H9 (cell line): ENCODE measurements around the gene TCF7L2. TPM values are rescaled to one million over a fixed set of nuclear protein-coding genes. Genes with fewer than 3 reads are reported as not detected.
A peak's percentile ranks its signal among the peaks of the same experiment; 100 is the strongest.

ENCODE experiments used
- DNase-seq: peaks from one replicate; pipeline ENCODE4 v3.0.0-alpha.2; 2017
- H2AFZ ChIP-seq: one replicate; pipeline ENCODE4 v1.6.1; 2013; ENCODE audit warnings: mild to moderate bottlenecking, low read length, control low read depth, moderate library complexity
- H2AK5ac ChIP-seq: 2 replicates; pipeline ENCODE4 v1.6.1; 2013; ENCODE audit warnings: low read length, control low read depth, mixed read lengths; ENCODE audit not compliant: insufficient read length
- H2BK120ac ChIP-seq: one replicate; pipeline ENCODE4 v1.6.1; 2013; ENCODE audit warnings: low read depth, mild to moderate bottlenecking, low read length, control low read depth, inconsistent platforms; ENCODE audit not compliant: poor library complexity, severe bottlenecking
- H2BK12ac ChIP-seq: 2 replicates; pipeline ENCODE4 v1.6.1; 2013; ENCODE audit warnings: low read length, control low read depth, mixed read lengths, low read depth; ENCODE audit not compliant: insufficient read length
- H2BK15ac ChIP-seq: 2 replicates; pipeline ENCODE4 v1.6.1; 2013; ENCODE audit warnings: low read depth, low read length, control low read depth
- H2BK20ac ChIP-seq: one replicate; pipeline ENCODE4 v1.6.1; 2013; ENCODE audit warnings: low read depth, mild to moderate bottlenecking, low read length, control low read depth, inconsistent platforms; ENCODE audit not compliant: poor library complexity, severe bottlenecking
- H2BK5ac ChIP-seq: 2 replicates; pipeline ENCODE4 v1.6.1; 2013; ENCODE audit warnings: low read length, control low read depth, mixed read lengths; ENCODE audit not compliant: insufficient read length
- H3K14ac ChIP-seq: 2 replicates; pipeline ENCODE4 v1.6.1; 2013; ENCODE audit warnings: low read length, control low read depth; ENCODE audit not compliant: insufficient read depth
- H3K18ac ChIP-seq: 2 replicates; pipeline ENCODE4 v1.6.1; 2013; ENCODE audit warnings: low read depth, mild to moderate bottlenecking, mixed read lengths, low read length, control low read depth; ENCODE audit not compliant: insufficient read length
- H3K23ac ChIP-seq: 2 replicates; pipeline ENCODE4 v1.6.1; 2013; ENCODE audit warnings: low read length, control low read depth, mixed read lengths, low read depth; ENCODE audit not compliant: insufficient read length
- H3K23me2 ChIP-seq: 2 replicates; pipeline ENCODE4 v1.6.1; 2013; ENCODE audit warnings: low read depth, mild to moderate bottlenecking, mixed read lengths, low read length, control low read depth; ENCODE audit not compliant: insufficient read length, poor library complexity, severe bottlenecking
- H3K27ac ChIP-seq: 2 replicates; pipeline ENCODE4 v1.5.1; 2013; ENCODE audit warnings: low read length, control low read depth, mixed read lengths, low read depth; ENCODE audit not compliant: insufficient read length
- H3K27me3 ChIP-seq: 2 replicates; pipeline ENCODE4 v1.6.1; 2013; ENCODE audit warnings: low read length, control low read depth, inconsistent platforms; ENCODE audit not compliant: insufficient read depth
- H3K4ac ChIP-seq: 2 replicates; pipeline ENCODE4 v1.6.1; 2013; ENCODE audit warnings: low read depth, mild to moderate bottlenecking, control low read depth, inconsistent platforms, low read length, moderate library complexity
- H3K4me1 ChIP-seq: 2 replicates; pipeline ENCODE4 v1.6.1; 2013; ENCODE audit warnings: low read length, control low read depth, inconsistent platforms; ENCODE audit not compliant: insufficient read depth
- H3K4me2 ChIP-seq: 2 replicates; pipeline ENCODE4 v1.6.1; 2013; ENCODE audit warnings: low read length, control low read depth, mixed read lengths; ENCODE audit not compliant: insufficient read length, insufficient read depth
- H3K56ac ChIP-seq: 2 replicates; pipeline ENCODE4 v1.6.1; 2013; ENCODE audit warnings: low read depth, mild to moderate bottlenecking, mixed read lengths, low read length, control low read depth; ENCODE audit not compliant: insufficient read length
- H3K79me1 ChIP-seq: 2 replicates; pipeline ENCODE4 v1.6.1; 2013; ENCODE audit warnings: low read depth, mild to moderate bottlenecking, moderate library complexity, low read length, control low read depth, inconsistent platforms; ENCODE audit not compliant: insufficient read depth, poor library complexity, severe bottlenecking
- H3K79me2 ChIP-seq: 2 replicates; pipeline ENCODE4 v1.6.1; 2013; ENCODE audit warnings: low read length, control low read depth, inconsistent platforms; ENCODE audit not compliant: insufficient read depth
- H3K9ac ChIP-seq: 2 replicates; pipeline ENCODE4 v1.6.1; 2013; ENCODE audit warnings: low read length, control low read depth, mixed read lengths; ENCODE audit not compliant: insufficient read length; ENCODE audit errors: extremely low read depth
- H3K9me3 ChIP-seq: one replicate; pipeline ENCODE4 v1.6.1; 2013; ENCODE audit warnings: low read depth, low read length, inconsistent platforms; ENCODE audit not compliant: control insufficient read depth
- H3T11ph ChIP-seq: one replicate; pipeline ENCODE4 v1.6.1; 2013; ENCODE audit warnings: mild to moderate bottlenecking, low read length, control low read depth, inconsistent platforms
- H4K20me1 ChIP-seq: one replicate; pipeline ENCODE4 v1.6.1; 2013; ENCODE audit not compliant: control insufficient read depth, insufficient read length, insufficient read depth
- H4K5ac ChIP-seq: 2 replicates; pipeline ENCODE4 v1.6.1; 2013; ENCODE audit warnings: low read depth, mild to moderate bottlenecking, mixed read lengths, low read length, control low read depth; ENCODE audit not compliant: insufficient read length
- H4K8ac ChIP-seq: replicated peaks from 2 replicates; pipeline ENCODE4 v1.6.1; 2013; ENCODE audit warnings: low read length, control low read depth, mixed read lengths, low read depth; ENCODE audit not compliant: insufficient read length
- H4K91ac ChIP-seq: 2 replicates; pipeline ENCODE4 v1.6.1; 2013; ENCODE audit warnings: low read depth, mild to moderate bottlenecking, moderate library complexity, mixed read lengths, low read length, control low read depth; ENCODE audit not compliant: insufficient read length
- H3K27ac Mint-ChIP-seq, 3 experiments: 2 replicates in 2 of 3; 3 replicates in 1 of 3; pipeline ENCODE4 v1.8.0; 2020 to 2021; ENCODE audit warnings: mixed read lengths in 3 of 3, mild to moderate bottlenecking in 1 of 3, moderate library complexity in 1 of 3
- H3K27me3 Mint-ChIP-seq: 2 replicates; pipeline ENCODE4 v1.8.0; 2021; ENCODE audit warnings: low read depth, mild to moderate bottlenecking, moderate library complexity, mixed read lengths
- H3K36me3 Mint-ChIP-seq, 3 experiments: 2 replicates in 2 of 3; 3 replicates in 1 of 3; pipeline ENCODE4 v1.8.0; 2020 to 2021; ENCODE audit warnings: low read depth in 3 of 3, mixed read lengths in 3 of 3; ENCODE audit not compliant: insufficient read depth in 1 of 3
- H3K4me1 Mint-ChIP-seq, 2 experiments: 2 replicates each; pipeline ENCODE4 v1.8.0; 2020; ENCODE audit warnings: mixed read lengths in 2 of 2
- H3K4me3 Mint-ChIP-seq, 2 experiments: 2 replicates in 1 of 2; 3 replicates in 1 of 2; pipeline ENCODE4 v1.8.0; 2020 to 2021; ENCODE audit warnings: mild to moderate bottlenecking in 2 of 2, mixed read lengths in 2 of 2, moderate library complexity in 1 of 2
- H3K9me3 Mint-ChIP-seq, 2 experiments: 2 replicates in 1 of 2; 3 replicates in 1 of 2; pipeline ENCODE4 v1.8.0; 2020; ENCODE audit warnings: mild to moderate bottlenecking in 2 of 2, mixed read lengths in 2 of 2, moderate library complexity in 1 of 2
- total RNA-seq: library from RNA; stranded (reverse); gene quantifications from 2 replicates; pipeline ENCODE4 v1.2.1, GENCODE V29; 2021
- TF ChIP-seq, protein P1 (sequence below): fragments of 200-600 bp; sonication (generic); conservative IDR thresholded peaks from 3 replicates; pipeline ENCODE4 v1.8.0; 2021; ENCODE audit warnings: antibody characterized with exemption, mild to moderate bottlenecking

TCF7L2 gene
- total RNA-seq, 1 experiment from 2014 or later = 71.1 TPM

DNA sequence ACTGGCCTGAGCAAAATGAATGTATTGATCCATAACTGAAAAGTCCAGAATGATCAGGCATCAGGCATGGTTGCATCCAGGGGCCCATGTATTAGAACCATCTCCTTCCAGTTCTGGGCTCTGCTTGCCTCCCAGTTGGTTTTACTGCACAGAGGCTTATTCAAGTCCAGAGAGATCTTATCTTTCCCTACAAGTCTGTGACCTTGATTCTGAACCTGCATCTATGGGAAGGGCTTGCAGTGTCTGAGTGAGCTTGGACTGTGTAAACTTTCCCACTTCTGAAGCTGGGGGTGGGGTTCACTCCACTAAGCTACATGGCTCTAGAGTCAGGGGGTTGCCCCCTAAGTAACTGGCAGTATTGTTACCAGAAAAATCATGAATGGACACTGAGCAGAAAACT, 136.2 kb downstream of the TCF7L2 start:
- Histone ChIP-seq H3K4me2 (no peak overlapping the region), H2BK120ac (no peak overlapping the region), H3K27me3 (no peaks in the 10 kb centered on the region), H2AK5ac (no peak overlapping the region), H4K91ac (no peak overlapping the region), H3K9ac (no peak overlapping the region), H2BK15ac (no peak overlapping the region), H4K20me1 (no peaks in the 10 kb centered on the region), H3K4ac (no peak overlapping the region), H2BK12ac (no peak overlapping the region), H2AFZ (no peak overlapping the region), H3T11ph (no peak overlapping the region), H3K23me2 (no peaks in the 10 kb centered on the region), H2BK5ac (no peak overlapping the region), H2BK20ac (no peak overlapping the region), H3K9me3 (no peaks in the 10 kb centered on the region), H3K4me1 (peaks cover 6% of the 10 kb centered on the region; the same call in 1 of the 2 replicates), H3K56ac (no peak overlapping the region), H3K14ac (no peak overlapping the region), H3K23ac (no peak overlapping the region), H3K79me1 (peaks cover 19% of the 10 kb centered on the region), H3K79me2 (peaks cover 9% of the 10 kb centered on the region; the same call in 1 of the 2 replicates), H3K27ac (no peak overlapping the region), H4K8ac (no peak overlapping the region), H3K18ac (no peak overlapping the region), H4K5ac (no peak overlapping the region)
- peak overlapping the region in 2 of 3 experiments; percentile 50 to 72; a peak in 4 of 7 replicates for H3K27ac Mint-ChIP-seq
- H3K27me3 Mint-ChIP-seq = no peaks in the 10 kb centered on the region
- peaks cover 13 to 50% (median 45%) of the 10 kb centered on the region in 3 experiments for H3K36me3 Mint-ChIP-seq
- no peak overlapping the region for H3K4me3 Mint-ChIP-seq
- TF ChIP-seq, protein P1, sequence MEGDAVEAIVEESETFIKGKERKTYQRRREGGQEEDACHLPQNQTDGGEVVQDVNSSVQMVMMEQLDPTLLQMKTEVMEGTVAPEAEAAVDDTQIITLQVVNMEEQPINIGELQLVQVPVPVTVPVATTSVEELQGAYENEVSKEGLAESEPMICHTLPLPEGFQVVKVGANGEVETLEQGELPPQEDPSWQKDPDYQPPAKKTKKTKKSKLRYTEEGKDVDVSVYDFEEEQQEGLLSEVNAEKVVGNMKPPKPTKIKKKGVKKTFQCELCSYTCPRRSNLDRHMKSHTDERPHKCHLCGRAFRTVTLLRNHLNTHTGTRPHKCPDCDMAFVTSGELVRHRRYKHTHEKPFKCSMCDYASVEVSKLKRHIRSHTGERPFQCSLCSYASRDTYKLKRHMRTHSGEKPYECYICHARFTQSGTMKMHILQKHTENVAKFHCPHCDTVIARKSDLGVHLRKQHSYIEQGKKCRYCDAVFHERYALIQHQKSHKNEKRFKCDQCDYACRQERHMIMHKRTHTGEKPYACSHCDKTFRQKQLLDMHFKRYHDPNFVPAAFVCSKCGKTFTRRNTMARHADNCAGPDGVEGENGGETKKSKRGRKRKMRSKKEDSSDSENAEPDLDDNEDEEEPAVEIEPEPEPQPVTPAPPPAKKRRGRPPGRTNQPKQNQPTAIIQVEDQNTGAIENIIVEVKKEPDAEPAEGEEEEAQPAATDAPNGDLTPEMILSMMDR = no peak
- no peak for DNase-seq
- peaks cover 42 to 48% of the 10 kb centered on the region in 2 experiments for H3K4me1 Mint-ChIP-seq
- no peaks in the 10 kb centered on the region for H3K9me3 Mint-ChIP-seq
